WTC11 (cell line): Measurements from ENCODE around the gene CEMIP. TPM values are rescaled to one million over a fixed set of nuclear protein-coding genes. Genes with fewer than 3 reads are reported as not detected.
A peak's percentile ranks its signal among the peaks of the same experiment; 100 is the strongest.
"Not testable (repeated sequence)": the region's sequence is repeated elsewhere in the genome, so short reads cannot be mapped to it uniquely, and the experiment has no call there.

Source experiments
- ATAC-seq: fragments of 200-7000 bp; cut with Tn5 transposase; 2 replicates; pipeline ENCODE4 v1.10.0; 2021; ENCODE audit warnings: mild to moderate bottlenecking, moderate library complexity
- CTCF ChIA-PET: fragments of 300-600 bp; sonication (Branson Sonifier 250); formaldehyde crosslinking; loops from one replicate; lab custom pipeline; 2021; ENCODE audit warnings: antibody characterized with exemption; lab: Charles Lee
- POLR2A ChIA-PET: fragments of 350-600 bp; sonication (Branson Sonifier 250); formaldehyde crosslinking; loops from one replicate; lab custom pipeline; 2021; ENCODE audit warnings: antibody characterized with exemption; lab: Charles Lee
- DNase-seq: peaks from one replicate; pipeline ENCODE4 v3.0.0; 2021; ENCODE audit warnings: low spot score
- H3K27ac Mint-ChIP-seq: 2 replicates; pipeline ENCODE4 v1.8.0; 2021; ENCODE audit warnings: mixed read lengths
- H3K27me3 Mint-ChIP-seq: 2 replicates; pipeline ENCODE4 v1.8.0; 2021; ENCODE audit warnings: low read depth, mild to moderate bottlenecking, moderate library complexity, mixed read lengths
- H3K36me3 Mint-ChIP-seq: 2 replicates; pipeline ENCODE4 v1.8.0; 2021; ENCODE audit warnings: mixed read lengths
- H3K4me1 Mint-ChIP-seq: 2 replicates; pipeline ENCODE4 v1.8.0; 2022; ENCODE audit warnings: mixed read lengths
- H3K4me3 Mint-ChIP-seq: 2 replicates; pipeline ENCODE4 v1.8.0; 2021; ENCODE audit warnings: mild to moderate bottlenecking, moderate library complexity, mixed read lengths
- H3K9me3 Mint-ChIP-seq: 2 replicates; pipeline ENCODE4 v1.8.0; 2021; ENCODE audit warnings: mixed read lengths
- ATF1 ChIP-seq: sonication (generic); formaldehyde crosslinking; IDR thresholded peaks from 2 replicates; pipeline ENCODE4 v1.8.1; 2023; ENCODE audit warnings: mild to moderate bottlenecking, moderate library complexity, missing genetic modification reagents
- ESRRA ChIP-seq: sonication (generic); formaldehyde crosslinking; IDR thresholded peaks from 2 replicates; pipeline ENCODE4 v1.8.1; 2022; ENCODE audit warnings: mild to moderate bottlenecking, missing genetic modification reagents, borderline replicate concordance
- GABPB1 ChIP-seq: sonication (generic); formaldehyde crosslinking; IDR thresholded peaks from 2 replicates; pipeline ENCODE4 v1.8.1; 2023; ENCODE audit warnings: mild to moderate bottlenecking, missing genetic modification reagents
- NR2C2 ChIP-seq: sonication (generic); formaldehyde crosslinking; IDR thresholded peaks from 2 replicates; pipeline ENCODE4 v1.8.0; 2022; ENCODE audit warnings: mild to moderate bottlenecking, missing genetic modification reagents
- PRRX2 ChIP-seq: fragments of 250-450 bp; sonication (Bioruptor Pico); IDR thresholded peaks from 2 replicates; pipeline ENCODE4 v1.8.0; 2021; ENCODE audit warnings: mild to moderate bottlenecking
- RORB ChIP-seq: fragments of 250-450 bp; sonication (Bioruptor Pico); IDR thresholded peaks from 2 replicates; pipeline ENCODE4 v1.9.0; 2021; ENCODE audit warnings: mild to moderate bottlenecking
- SMAD4 ChIP-seq: sonication (generic); formaldehyde crosslinking; IDR thresholded peaks from 2 replicates; pipeline ENCODE4 v1.8.0; 2022; ENCODE audit warnings: mild to moderate bottlenecking, missing genetic modification reagents
- TCF7 ChIP-seq: sonication (generic); formaldehyde crosslinking; IDR thresholded peaks from 2 replicates; pipeline ENCODE4 v1.8.0; 2022; ENCODE audit warnings: mild to moderate bottlenecking, low read depth, missing genetic modification reagents, moderate library complexity
- TEAD1 ChIP-seq: sonication (generic); formaldehyde crosslinking; IDR thresholded peaks from 2 replicates; pipeline ENCODE4 v1.8.0; 2022; ENCODE audit warnings: mild to moderate bottlenecking, missing genetic modification reagents
- ZNF232 ChIP-seq: sonication (generic); formaldehyde crosslinking; IDR thresholded peaks from 2 replicates; pipeline ENCODE4 v1.8.0; 2022; ENCODE audit warnings: mild to moderate bottlenecking, missing genetic modification reagents
- ZNF396 ChIP-seq: fragments of 250-450 bp; sonication (Bioruptor Pico); IDR thresholded peaks from 2 replicates; pipeline ENCODE4 v1.8.0; 2021; ENCODE audit warnings: mild to moderate bottlenecking, moderate library complexity, borderline replicate concordance
- ZNF416 ChIP-seq: fragments of 250-450 bp; sonication (Bioruptor Pico); IDR thresholded peaks from 2 replicates; pipeline ENCODE4 v1.9.0; 2021; ENCODE audit warnings: mild to moderate bottlenecking, inconsistent platforms
- total RNA-seq: library from RNA; stranded (reverse); gene quantifications from 3 replicates; pipeline ENCODE4 v1.2.3, GENCODE V29; 2021
- TF ChIP-seq, protein P1 (sequence below): fragments of 250-450 bp; sonication (Bioruptor Pico); conservative IDR thresholded peaks from 2 replicates; pipeline ENCODE4 v1.9.0; 2021; ENCODE audit warnings: mild to moderate bottlenecking
- TF ChIP-seq, protein P2 (sequence below): sonication (generic); formaldehyde crosslinking; IDR thresholded peaks from 2 replicates; pipeline ENCODE4 v1.8.0; 2022; ENCODE audit warnings: mild to moderate bottlenecking, missing genetic modification reagents
- TF ChIP-seq, protein P3 (sequence below): sonication (generic); formaldehyde crosslinking; IDR thresholded peaks from 2 replicates; pipeline ENCODE4 v1.8.1; 2022; ENCODE audit warnings: mild to moderate bottlenecking, moderate library complexity, missing genetic modification reagents
- TF ChIP-seq, protein P4 (sequence below): sonication (generic); formaldehyde crosslinking; IDR thresholded peaks from 2 replicates; pipeline ENCODE4 v1.8.0; 2023; ENCODE audit warnings: missing genetic modification reagents
- TF ChIP-seq, protein P5 (sequence below): fragments of 200-600 bp; IDR thresholded peaks from 2 replicates; pipeline ENCODE4 v1.8.0; 2022; ENCODE audit warnings: antibody characterized with exemption

Gene CEMIP
- total RNA-seq, 1 experiment from 2014 or later, result 0.87 TPM

DNA sequence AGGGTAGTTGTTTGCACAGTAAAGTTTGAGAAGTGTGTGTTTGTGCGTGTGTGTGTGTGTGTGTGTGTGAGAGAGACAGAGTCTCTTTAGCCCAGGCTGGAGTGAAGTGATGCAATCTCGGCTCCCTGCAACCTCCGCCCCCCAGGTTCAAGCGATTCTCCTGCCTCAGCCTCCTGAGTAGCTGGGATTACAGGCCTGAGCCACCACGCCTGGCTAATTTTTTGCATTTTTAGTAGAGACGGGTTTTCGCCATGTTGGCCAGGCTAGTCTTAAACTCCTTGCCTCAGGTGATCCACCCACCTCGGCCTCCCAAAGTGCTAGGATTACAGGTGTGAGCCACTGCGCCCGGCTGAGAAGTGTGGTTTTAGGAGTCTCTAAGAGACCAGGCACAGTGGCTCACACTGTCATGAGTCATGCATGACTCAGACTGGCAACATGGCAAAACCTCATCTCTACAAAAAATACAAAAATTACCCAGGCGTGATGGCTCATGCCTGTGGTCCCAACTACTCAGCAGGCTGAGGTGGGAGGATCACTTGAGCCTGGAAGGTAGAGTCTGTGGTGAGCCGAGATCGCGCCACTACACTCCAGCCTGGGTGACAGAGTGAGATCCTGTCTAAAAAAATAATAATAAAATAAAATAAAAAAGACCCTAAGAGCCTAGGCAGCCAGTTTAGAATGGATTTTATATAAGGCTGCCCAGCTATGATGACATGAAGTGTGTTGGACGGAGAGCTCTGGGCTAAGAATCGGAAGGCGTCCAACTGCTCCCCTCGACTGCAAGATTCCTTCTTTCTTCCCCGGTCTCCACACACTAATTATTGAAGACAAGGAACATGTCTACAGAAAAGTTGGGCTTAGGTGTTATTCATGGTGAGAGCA lies 176.6 kb downstream of the CEMIP start:
- H3K27me3 Mint-ChIP-seq, DNase-seq, H3K9me3 Mint-ChIP-seq, ATAC-seq, H3K4me3 Mint-ChIP-seq, POLR2A ChIA-PET, H3K27ac Mint-ChIP-seq: not testable (repeated sequence)
- CTCF ChIA-PET, result interaction anchor here (0.9 to 4.3 kb wide), 7 partner anchors 12 to 310 kb away, joined by 3 to 39 read pairs (median 4); partner anchors contain the start of gene CEMIP
- Mint-ChIP-seq H3K4me1 (peaks cover 36% of the 10 kb centered on the region), H3K36me3 (peaks cover 24% of the 10 kb centered on the region)
- TF ChIP-seq GABPB1 (CRISPR knock-in tag), result peak; percentile 47; the same call in 1 of the 2 replicates

DNA sequence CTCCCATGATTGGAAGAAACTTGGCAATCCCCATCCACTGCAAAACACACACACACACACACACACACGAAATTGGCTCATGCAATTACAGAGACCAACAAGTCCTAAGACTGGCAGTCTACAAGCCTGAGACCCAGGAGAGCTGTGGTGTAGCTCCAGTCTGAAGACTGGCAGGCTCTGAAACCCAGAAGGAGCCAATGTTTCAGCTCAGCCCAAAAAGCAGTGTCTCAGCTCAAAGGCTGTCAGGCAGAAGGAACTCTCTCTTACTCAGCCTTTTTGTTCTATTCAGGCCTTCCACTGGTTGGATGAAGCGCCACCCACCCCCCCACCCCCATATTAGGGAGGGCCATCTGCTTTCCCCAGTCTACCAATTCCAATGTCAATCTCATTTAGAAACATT lies 178.4 kb downstream of the CEMIP start:
- Mint-ChIP-seq H3K4me1 (peaks cover 50% of the 10 kb centered on the region), H3K27ac (peak overlapping the region; percentile 90; the same call in 1 of the 2 replicates), H3K36me3 (peaks cover 13% of the 10 kb centered on the region), H3K27me3 (no peaks in the 10 kb centered on the region), H3K9me3 (no peaks in the 10 kb centered on the region), H3K4me3 (no peak overlapping the region)
- ChIA-PET POLR2A (interaction anchor here (1.1 kb wide), 1 partner anchor 10 kb away, joined by 5 read pairs; no protein-coding TSS in a partner anchor), CTCF (interaction anchor here (0.8 to 4.3 kb wide), 4 partner anchors 9 to 181 kb away, joined by 3 to 39 read pairs (median 3); partner anchors contain the start of gene CEMIP)
- no peak for TF ChIP-seq TCF7 (CRISPR knock-in tag)
- TF ChIP-seq, protein P1, sequence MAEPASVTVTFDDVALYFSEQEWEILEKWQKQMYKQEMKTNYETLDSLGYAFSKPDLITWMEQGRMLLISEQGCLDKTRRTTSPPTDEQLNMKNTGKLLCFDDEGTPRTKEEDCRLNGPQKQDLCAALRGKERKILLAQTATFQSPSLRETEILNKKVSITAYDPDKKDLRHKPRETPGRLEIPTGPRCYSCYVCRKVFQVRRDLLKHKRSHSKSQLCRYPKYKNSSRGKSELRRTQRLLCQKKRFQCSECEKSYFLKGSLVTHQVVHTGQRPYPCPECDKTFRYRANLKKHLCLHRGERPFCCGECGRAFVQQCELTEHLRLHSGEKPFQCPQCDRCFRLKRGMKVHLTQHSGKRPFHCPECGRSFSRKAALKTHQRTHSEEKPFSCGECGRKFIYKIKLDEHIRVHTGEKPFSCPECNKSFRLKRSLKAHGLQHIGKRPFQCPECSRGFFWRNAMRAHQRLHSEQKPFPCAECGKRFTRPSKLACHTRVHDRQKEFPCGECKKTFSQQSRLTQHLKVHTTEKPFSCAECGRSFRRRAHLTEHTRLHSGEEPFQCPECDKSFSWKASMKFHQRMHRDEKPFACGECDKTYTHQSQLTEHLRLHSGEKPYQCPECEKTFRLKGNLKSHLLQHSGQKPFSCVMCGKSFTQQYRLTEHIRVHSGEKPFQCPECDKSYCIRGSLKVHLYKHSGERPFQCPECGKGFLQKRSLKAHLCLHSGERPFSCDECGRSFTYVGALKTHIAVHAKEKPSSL, result no peak
- no peak for TF ChIP-seq ZNF396 (CRISPR knock-in tag)
- TF ChIP-seq, protein P2, sequence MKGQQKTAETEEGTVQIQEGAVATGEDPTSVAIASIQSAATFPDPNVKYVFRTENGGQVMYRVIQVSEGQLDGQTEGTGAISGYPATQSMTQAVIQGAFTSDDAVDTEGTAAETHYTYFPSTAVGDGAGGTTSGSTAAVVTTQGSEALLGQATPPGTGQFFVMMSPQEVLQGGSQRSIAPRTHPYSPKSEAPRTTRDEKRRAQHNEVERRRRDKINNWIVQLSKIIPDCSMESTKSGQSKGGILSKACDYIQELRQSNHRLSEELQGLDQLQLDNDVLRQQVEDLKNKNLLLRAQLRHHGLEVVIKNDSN (CRISPR knock-in tag), result no peak
- no peak for TF ChIP-seq NR2C2 (CRISPR knock-in tag)
- TF ChIP-seq, protein P3, sequence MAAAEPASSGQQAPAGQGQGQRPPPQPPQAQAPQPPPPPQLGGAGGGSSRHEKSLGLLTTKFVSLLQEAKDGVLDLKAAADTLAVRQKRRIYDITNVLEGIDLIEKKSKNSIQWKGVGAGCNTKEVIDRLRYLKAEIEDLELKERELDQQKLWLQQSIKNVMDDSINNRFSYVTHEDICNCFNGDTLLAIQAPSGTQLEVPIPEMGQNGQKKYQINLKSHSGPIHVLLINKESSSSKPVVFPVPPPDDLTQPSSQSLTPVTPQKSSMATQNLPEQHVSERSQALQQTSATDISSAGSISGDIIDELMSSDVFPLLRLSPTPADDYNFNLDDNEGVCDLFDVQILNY (CRISPR knock-in tag), result no peak
- no peak for TF ChIP-seq RORB (CRISPR knock-in tag)
- no peak for TF ChIP-seq ZNF232 (CRISPR knock-in tag)
- no peak for TF ChIP-seq SMAD4 (CRISPR knock-in tag)
- TF ChIP-seq, protein P4, sequence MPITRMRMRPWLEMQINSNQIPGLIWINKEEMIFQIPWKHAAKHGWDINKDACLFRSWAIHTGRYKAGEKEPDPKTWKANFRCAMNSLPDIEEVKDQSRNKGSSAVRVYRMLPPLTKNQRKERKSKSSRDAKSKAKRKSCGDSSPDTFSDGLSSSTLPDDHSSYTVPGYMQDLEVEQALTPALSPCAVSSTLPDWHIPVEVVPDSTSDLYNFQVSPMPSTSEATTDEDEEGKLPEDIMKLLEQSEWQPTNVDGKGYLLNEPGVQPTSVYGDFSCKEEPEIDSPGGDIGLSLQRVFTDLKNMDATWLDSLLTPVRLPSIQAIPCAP (CRISPR knock-in tag), result no peak
- TF ChIP-seq PRRX2 (CRISPR knock-in tag), result no peak
- no peak for TF ChIP-seq ZNF416 (CRISPR knock-in tag)
- TF ChIP-seq TEAD1 (CRISPR knock-in tag), result no peak
- no peak for TF ChIP-seq ATF1
- no peak for TF ChIP-seq ESRRA (CRISPR knock-in tag)
- TF ChIP-seq, protein P5, sequence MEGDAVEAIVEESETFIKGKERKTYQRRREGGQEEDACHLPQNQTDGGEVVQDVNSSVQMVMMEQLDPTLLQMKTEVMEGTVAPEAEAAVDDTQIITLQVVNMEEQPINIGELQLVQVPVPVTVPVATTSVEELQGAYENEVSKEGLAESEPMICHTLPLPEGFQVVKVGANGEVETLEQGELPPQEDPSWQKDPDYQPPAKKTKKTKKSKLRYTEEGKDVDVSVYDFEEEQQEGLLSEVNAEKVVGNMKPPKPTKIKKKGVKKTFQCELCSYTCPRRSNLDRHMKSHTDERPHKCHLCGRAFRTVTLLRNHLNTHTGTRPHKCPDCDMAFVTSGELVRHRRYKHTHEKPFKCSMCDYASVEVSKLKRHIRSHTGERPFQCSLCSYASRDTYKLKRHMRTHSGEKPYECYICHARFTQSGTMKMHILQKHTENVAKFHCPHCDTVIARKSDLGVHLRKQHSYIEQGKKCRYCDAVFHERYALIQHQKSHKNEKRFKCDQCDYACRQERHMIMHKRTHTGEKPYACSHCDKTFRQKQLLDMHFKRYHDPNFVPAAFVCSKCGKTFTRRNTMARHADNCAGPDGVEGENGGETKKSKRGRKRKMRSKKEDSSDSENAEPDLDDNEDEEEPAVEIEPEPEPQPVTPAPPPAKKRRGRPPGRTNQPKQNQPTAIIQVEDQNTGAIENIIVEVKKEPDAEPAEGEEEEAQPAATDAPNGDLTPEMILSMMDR, result no peak
- ATAC-seq (no peak), DNase-seq (no peak)
